HCT116 (cell line): ENCODE data around the gene EIF3I. TPM values are rescaled to one million over a fixed set of nuclear protein-coding genes. Genes with fewer than 3 reads are reported as not detected.

Experiments
- ATAC-seq: fragments of 200-7000 bp; cut with Tn5 transposase; 2 replicates; pipeline ENCODE4 v1.9.1; 2020; ENCODE audit warnings: mild to moderate bottlenecking, moderate library complexity
- BruUV-seq: library from RNA; stranded (reverse); fragments of 400-500 nt; replicated peaks from 2 replicates; lab custom pipeline; 2021; lab: Mats Ljungman, UMichigan
- CTCF ChIA-PET: fragments of 300-600 bp; sonication (Branson Sonifier 250); formaldehyde crosslinking; loops from one replicate; lab custom pipeline; 2021; ENCODE audit warnings: antibody characterized with exemption; lab: Charles Lee
- POLR2A ChIA-PET: fragments of 300-600, 350-600 bp; sonication (Branson Sonifier 250); formaldehyde crosslinking; loops from one replicate; lab custom pipeline; 2021; ENCODE audit warnings: antibody characterized with exemption; lab: Charles Lee
- RAD21 ChIA-PET, 2 experiments: fragments of 300-600 bp; sonication (Branson Sonifier 250); formaldehyde crosslinking; loops; one replicate each; lab custom pipeline; 2023; ENCODE audit warnings: low total read pairs in 2 of 2; ENCODE audit not compliant: uncharacterized antibody in 2 of 2, unreplicated experiment in 2 of 2, low non-redundant PET in 1 of 2; lab: Charles Lee
- DNase-seq: peaks from one replicate; pipeline ENCODE4 v3.0.0-alpha.2; 2010; ENCODE audit warnings: low read depth, low spot score
- H2AFZ ChIP-seq: fragments of 200-600 bp; shearing (Covaris generic), sonication (generic); 2 replicates; pipeline ENCODE4 v1.6.1; 2017; ENCODE audit warnings: low read depth, mixed run types, mixed read lengths, antibody characterized with exemption, low read length; ENCODE audit not compliant: poor library complexity, severe bottlenecking
- H3K27ac ChIP-seq: 2 replicates; pipeline ENCODE4 v1.5.1; 2012; ENCODE audit warnings: low read depth, low read length
- H3K27me3 ChIP-seq: fragments of 200-600 bp; sonication (generic); 2 replicates; pipeline ENCODE4 v1.6.1; 2016; ENCODE audit warnings: mixed run types, low read length, mixed read lengths; ENCODE audit not compliant: insufficient read depth
- H3K36me3 ChIP-seq, 2 experiments: fragments of 200-500 bp in 1 of 2; fragments of 200-600 bp in 1 of 2; sonication (Bioruptor generic) in 1 of 2; sonication (generic) in 1 of 2; 2 replicates each; pipeline versions ENCODE4 v1.5.1 to v1.6.1; 2014 to 2016; ENCODE audit warnings: low read length in 2 of 2, inconsistent platforms in 1 of 2, mixed read lengths in 1 of 2, mixed run types in 1 of 2; ENCODE audit not compliant: insufficient read depth in 2 of 2, control insufficient read depth in 1 of 2
- H3K4me1 ChIP-seq, 2 experiments: fragments of 200-600 bp in 1 of 2; sonication (generic) in 1 of 2; 2 replicates each; pipeline versions ENCODE4 v1.5.1 to v1.6.1; 2012 to 2017; ENCODE audit warnings: low read length in 2 of 2, inconsistent platforms in 1 of 2, mild to moderate bottlenecking in 1 of 2, mixed read lengths in 1 of 2, mixed run types in 1 of 2, moderate library complexity in 1 of 2; ENCODE audit not compliant: insufficient read depth in 2 of 2, control insufficient read depth in 1 of 2
- H3K4me2 ChIP-seq: fragments of 200-600 bp; sonication (generic); 2 replicates; pipeline ENCODE4 v1.6.1; 2017; ENCODE audit warnings: mixed run types, low read length, mixed read lengths
- H3K4me3 ChIP-seq, 2 experiments: fragments of 200-600 bp in 1 of 2; sonication (generic) in 1 of 2; replicated peaks in 1 of 2; 2 replicates each; pipeline ENCODE4 v1.5.1; 2011 to 2016; ENCODE audit warnings: low read length in 2 of 2, control low read depth in 1 of 2, low read depth in 1 of 2, mild to moderate bottlenecking in 1 of 2, mixed read lengths in 1 of 2, mixed run types in 1 of 2
- H3K79me2 ChIP-seq: fragments of 200-600 bp; sonication (generic); 2 replicates; pipeline ENCODE4 v1.6.1; 2017; ENCODE audit warnings: mild to moderate bottlenecking, mixed run types, low read length, moderate library complexity, mixed read lengths; ENCODE audit not compliant: insufficient read depth
- H3K9ac ChIP-seq: fragments of 200-600 bp; sonication (generic); 2 replicates; pipeline ENCODE4 v1.6.1; 2016; ENCODE audit warnings: low read length, mixed read lengths
- H3K9me2 ChIP-seq: fragments of 200-600 bp; sonication (generic), shearing (Covaris generic); 2 replicates; pipeline ENCODE4 v1.6.1; 2017; ENCODE audit warnings: mixed run types, mild to moderate bottlenecking, moderate library complexity; ENCODE audit not compliant: insufficient read depth
- H3K9me3 ChIP-seq, 2 experiments: fragments of 200-500 bp in 1 of 2; fragments of 200-600 bp in 1 of 2; sonication (Bioruptor generic) in 1 of 2; sonication (generic) in 1 of 2; 2 replicates each; pipeline ENCODE4 v1.6.1; 2014 to 2017; ENCODE audit warnings: low read length in 2 of 2, mixed read lengths in 2 of 2, inconsistent platforms in 1 of 2, low read depth in 1 of 2, mild to moderate bottlenecking in 1 of 2, mixed run types in 1 of 2, moderate library complexity in 1 of 2; ENCODE audit not compliant: control insufficient read depth in 1 of 2, insufficient read depth in 1 of 2
- H4K20me1 ChIP-seq: fragments of 200-600 bp; sonication (generic), shearing (Covaris generic); 2 replicates; pipeline ENCODE4 v1.6.1; 2017; ENCODE audit warnings: mixed run types, mild to moderate bottlenecking, moderate library complexity; ENCODE audit not compliant: insufficient read depth
- CBX3 ChIP-seq: IDR thresholded peaks from 2 replicates; pipeline ENCODE4 v1.6.1; 2012; ENCODE audit warnings: low read depth
- CEBPB ChIP-seq: IDR thresholded peaks from 2 replicates; pipeline ENCODE4 v1.6.1; 2012; ENCODE audit warnings: low read depth
- EGR1 ChIP-seq: IDR thresholded peaks from 2 replicates; pipeline ENCODE4 v1.6.1; 2012; ENCODE audit warnings: low read depth
- ELF1 ChIP-seq: IDR thresholded peaks from 2 replicates; pipeline ENCODE4 v1.6.1; 2012; ENCODE audit warnings: low read depth, borderline replicate concordance
- EZH2 ChIP-seq: fragments of 200-600 bp; sonication (generic); IDR thresholded peaks from 2 replicates; pipeline ENCODE4 v1.6.1; 2017; ENCODE audit warnings: antibody characterized with exemption, mixed run types
- EZH2phosphoT487 ChIP-seq: fragments of 200-600 bp; IDR thresholded peaks from 2 replicates; pipeline ENCODE4 v1.6.1; 2018; ENCODE audit warnings: antibody characterized with exemption, borderline replicate concordance
- FOSL1 ChIP-seq: IDR thresholded peaks from 2 replicates; pipeline ENCODE4 v1.6.1; 2012; ENCODE audit warnings: low read depth
- JUND ChIP-seq: IDR thresholded peaks from 2 replicates; pipeline ENCODE4 v1.6.1; 2012
- POLR2A ChIP-seq: IDR thresholded peaks from 2 replicates; pipeline ENCODE4 v1.7.0; 2011; ENCODE audit warnings: borderline replicate concordance; ENCODE audit not compliant: insufficient read depth, insufficient read length; ENCODE audit errors: extremely low read depth
- POLR2AphosphoS5 ChIP-seq: IDR thresholded peaks from 2 replicates; pipeline ENCODE4 v1.6.1; 2011; ENCODE audit warnings: mild to moderate bottlenecking, low read depth, low read length, moderate library complexity
- RAD21 ChIP-seq: IDR thresholded peaks from 2 replicates; pipeline ENCODE4 v1.6.1; 2012; ENCODE audit warnings: low read depth, mild to moderate bottlenecking
- SIN3A ChIP-seq: IDR thresholded peaks from 2 replicates; pipeline ENCODE4 v1.6.1; 2012; ENCODE audit warnings: low read depth
- SP1 ChIP-seq: IDR thresholded peaks from 2 replicates; pipeline ENCODE4 v1.6.1; 2012; ENCODE audit warnings: low read depth
- SRF ChIP-seq: IDR thresholded peaks from 2 replicates; pipeline ENCODE4 v1.6.1; 2012; ENCODE audit warnings: low read depth
- TCF7L2 ChIP-seq: IDR thresholded peaks from 2 replicates; pipeline ENCODE4 v1.7.0; 2011; ENCODE audit warnings: borderline replicate concordance, inconsistent platforms; ENCODE audit not compliant: insufficient read depth, insufficient read length; ENCODE audit errors: extremely low read depth
- ZFX ChIP-seq: fragments of 450-650 bp; IDR thresholded peaks from 2 replicates; pipeline ENCODE4 v1.6.1; 2017
- ZNF274 ChIP-seq: fragments of 200-500 bp; sonication (Bioruptor generic); IDR thresholded peaks from 2 replicates; pipeline ENCODE4 v1.6.1; 2014; ENCODE audit warnings: mild to moderate bottlenecking, low read depth, low read length, inconsistent platforms
- intact Hi-C: fragments of 100-400 bp; cut with micrococcal nuclease; formaldehyde crosslinking; loops from 2 replicates; pipeline ENCODE4 v1.10.0; 2022
- total RNA-seq: library from RNA; stranded (reverse); gene quantifications from one replicate; pipeline ENCODE4 v1.2.1, GENCODE V29; 2021; ENCODE audit not compliant: unreplicated experiment
- TF ChIP-seq, protein P1 (sequence below): IDR thresholded peaks from 2 replicates; pipeline ENCODE4 v1.6.1; 2012
- TF ChIP-seq, protein P2 (sequence below): IDR thresholded peaks from 2 replicates; pipeline ENCODE4 v1.6.1; 2012; ENCODE audit warnings: low read depth
- TF ChIP-seq, protein P3 (sequence below), 3 experiments: fragments of 200-600 bp in 1 of 3; sonication (generic) in 1 of 3; IDR thresholded peaks in 2 of 3; conservative IDR thresholded peaks in 1 of 3; 2 replicates each; pipeline ENCODE4 v1.5.1; 2012 to 2017; ENCODE audit warnings: low read depth in 2 of 3, low read length in 2 of 3, antibody characterized with exemption in 1 of 3, borderline replicate concordance in 1 of 3, control low read depth in 1 of 3, mild to moderate bottlenecking in 1 of 3, mixed read lengths in 1 of 3, mixed run types in 1 of 3, moderate library complexity in 1 of 3; ENCODE audit not compliant: insufficient read depth in 1 of 3
- TF ChIP-seq, protein P4 (sequence below): IDR thresholded peaks from 2 replicates; pipeline ENCODE4 v1.6.1; 2012

The EIF3I gene
- total RNA-seq, 1 experiment from 2014 or later = 323 TPM

- BruUV-seq = TSS peak; percentile 86
- Histone ChIP-seq H3K9ac (peak within 1 kb of the TSS; percentile 95), H3K4me3 (peak within 1 kb of the TSS; percentile 77 to 78), H4K20me1 (no peaks in the 10 kb centered on the region), H3K36me3 (peaks cover 0 to 11% of the 10 kb centered on the region in 2 experiments; a peak in 1 of 4 replicates), H3K4me2 (peak within 1 kb of the TSS; percentile 91), H3K27ac (peak within 1 kb of the TSS; percentile 62), H3K79me2 (peaks cover 19% of the 10 kb centered on the region; the same call in 1 of the 2 replicates), H2AFZ (no peak within 1 kb of the TSS), H3K9me2 (no peaks in the 10 kb centered on the region), H3K27me3 (no peaks in the 10 kb centered on the region), H3K4me1 (peaks cover 6 to 35% of the 10 kb centered on the region in 2 experiments; a peak in 3 of 4 replicates), H3K9me3 (no peaks in the 10 kb centered on the region)
- DNase-seq = peak; percentile 65
- CTCF ChIA-PET = interaction anchor here (0.9 to 1.0 kb wide), 2 partner anchors 10 kb away, joined by 3 to 4 read pairs; no protein-coding TSS in a partner anchor
- intact Hi-C loops = no loop called here
- peak; percentile 87 for ATAC-seq
- POLR2A ChIA-PET = interaction anchor here (0.6 to 1.2 kb wide), 2 partner anchors 40 to 131 kb away, joined by 3 read pairs; partner anchors contain the start of gene MARCKSL1
- RAD21 ChIA-PET = no interaction called here
- TF ChIP-seq FOSL1 = no peak
- no peak for TF ChIP-seq EZH2
- TF ChIP-seq CBX3 = no peak
- TF ChIP-seq POLR2AphosphoS5 = peak; percentile 96
- peak; percentile 44 for TF ChIP-seq POLR2A
- TF ChIP-seq, protein P1, sequence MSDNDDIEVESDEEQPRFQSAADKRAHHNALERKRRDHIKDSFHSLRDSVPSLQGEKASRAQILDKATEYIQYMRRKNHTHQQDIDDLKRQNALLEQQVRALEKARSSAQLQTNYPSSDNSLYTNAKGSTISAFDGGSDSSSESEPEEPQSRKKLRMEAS = peak; percentile 49; the same call in 1 of the 2 replicates
- TF ChIP-seq SP1 = no peak; the same call in 1 of the 2 replicates
- TF ChIP-seq, protein P2, sequence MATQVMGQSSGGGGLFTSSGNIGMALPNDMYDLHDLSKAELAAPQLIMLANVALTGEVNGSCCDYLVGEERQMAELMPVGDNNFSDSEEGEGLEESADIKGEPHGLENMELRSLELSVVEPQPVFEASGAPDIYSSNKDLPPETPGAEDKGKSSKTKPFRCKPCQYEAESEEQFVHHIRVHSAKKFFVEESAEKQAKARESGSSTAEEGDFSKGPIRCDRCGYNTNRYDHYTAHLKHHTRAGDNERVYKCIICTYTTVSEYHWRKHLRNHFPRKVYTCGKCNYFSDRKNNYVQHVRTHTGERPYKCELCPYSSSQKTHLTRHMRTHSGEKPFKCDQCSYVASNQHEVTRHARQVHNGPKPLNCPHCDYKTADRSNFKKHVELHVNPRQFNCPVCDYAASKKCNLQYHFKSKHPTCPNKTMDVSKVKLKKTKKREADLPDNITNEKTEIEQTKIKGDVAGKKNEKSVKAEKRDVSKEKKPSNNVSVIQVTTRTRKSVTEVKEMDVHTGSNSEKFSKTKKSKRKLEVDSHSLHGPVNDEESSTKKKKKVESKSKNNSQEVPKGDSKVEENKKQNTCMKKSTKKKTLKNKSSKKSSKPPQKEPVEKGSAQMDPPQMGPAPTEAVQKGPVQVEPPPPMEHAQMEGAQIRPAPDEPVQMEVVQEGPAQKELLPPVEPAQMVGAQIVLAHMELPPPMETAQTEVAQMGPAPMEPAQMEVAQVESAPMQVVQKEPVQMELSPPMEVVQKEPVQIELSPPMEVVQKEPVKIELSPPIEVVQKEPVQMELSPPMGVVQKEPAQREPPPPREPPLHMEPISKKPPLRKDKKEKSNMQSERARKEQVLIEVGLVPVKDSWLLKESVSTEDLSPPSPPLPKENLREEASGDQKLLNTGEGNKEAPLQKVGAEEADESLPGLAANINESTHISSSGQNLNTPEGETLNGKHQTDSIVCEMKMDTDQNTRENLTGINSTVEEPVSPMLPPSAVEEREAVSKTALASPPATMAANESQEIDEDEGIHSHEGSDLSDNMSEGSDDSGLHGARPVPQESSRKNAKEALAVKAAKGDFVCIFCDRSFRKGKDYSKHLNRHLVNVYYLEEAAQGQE = no peak
- TF ChIP-seq ZNF274 = no peak
- TF ChIP-seq ZFX = peak; percentile 69; the same call in 1 of the 2 replicates
- no peak for TF ChIP-seq RAD21
- TF ChIP-seq TCF7L2 = no peak
- no peak; the same call in 1 of the 2 replicates for TF ChIP-seq SIN3A
- TF ChIP-seq, protein P3, sequence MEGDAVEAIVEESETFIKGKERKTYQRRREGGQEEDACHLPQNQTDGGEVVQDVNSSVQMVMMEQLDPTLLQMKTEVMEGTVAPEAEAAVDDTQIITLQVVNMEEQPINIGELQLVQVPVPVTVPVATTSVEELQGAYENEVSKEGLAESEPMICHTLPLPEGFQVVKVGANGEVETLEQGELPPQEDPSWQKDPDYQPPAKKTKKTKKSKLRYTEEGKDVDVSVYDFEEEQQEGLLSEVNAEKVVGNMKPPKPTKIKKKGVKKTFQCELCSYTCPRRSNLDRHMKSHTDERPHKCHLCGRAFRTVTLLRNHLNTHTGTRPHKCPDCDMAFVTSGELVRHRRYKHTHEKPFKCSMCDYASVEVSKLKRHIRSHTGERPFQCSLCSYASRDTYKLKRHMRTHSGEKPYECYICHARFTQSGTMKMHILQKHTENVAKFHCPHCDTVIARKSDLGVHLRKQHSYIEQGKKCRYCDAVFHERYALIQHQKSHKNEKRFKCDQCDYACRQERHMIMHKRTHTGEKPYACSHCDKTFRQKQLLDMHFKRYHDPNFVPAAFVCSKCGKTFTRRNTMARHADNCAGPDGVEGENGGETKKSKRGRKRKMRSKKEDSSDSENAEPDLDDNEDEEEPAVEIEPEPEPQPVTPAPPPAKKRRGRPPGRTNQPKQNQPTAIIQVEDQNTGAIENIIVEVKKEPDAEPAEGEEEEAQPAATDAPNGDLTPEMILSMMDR (IDR thresholded peaks at IDR 0.05 in 2 of 3, conservative IDR thresholded peaks at IDR 0.05 in 1 of 3; ENCODE audit: borderline replicate concordance in 1 of 3, insufficient read depth in 1 of 3, low read depth in 2 of 3, low read length in 2 of 3) = no peak
- TF ChIP-seq SRF = no peak; the same call in 1 of the 2 replicates
- peak; percentile 98 for TF ChIP-seq EGR1
- TF ChIP-seq JUND = no peak
- no peak for TF ChIP-seq ELF1
- TF ChIP-seq, protein P4, sequence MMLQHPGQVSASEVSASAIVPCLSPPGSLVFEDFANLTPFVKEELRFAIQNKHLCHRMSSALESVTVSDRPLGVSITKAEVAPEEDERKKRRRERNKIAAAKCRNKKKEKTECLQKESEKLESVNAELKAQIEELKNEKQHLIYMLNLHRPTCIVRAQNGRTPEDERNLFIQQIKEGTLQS = no peak; the same call in 1 of the 2 replicates
- no peak for TF ChIP-seq CEBPB
- TF ChIP-seq EZH2phosphoT487 = no peak
Measured at GRCh38 chr1:32205401-32206370, 16.5 kb upstream of the EIF3I start, which contains the start of gene IQCC. IQCC (plus strand) TSS chr1:32205671; CDS start chr1:32205682, 11 bp downstream.
